NCI-H1105 (cell line): ENCODE data around the gene GALNT10.

ENCODE experiments used
- DNase-seq: peaks from one replicate; lab custom pipeline; 2025; lab: John Stamatoyannopoulos, UW

GALNT10 gene

DNA sequence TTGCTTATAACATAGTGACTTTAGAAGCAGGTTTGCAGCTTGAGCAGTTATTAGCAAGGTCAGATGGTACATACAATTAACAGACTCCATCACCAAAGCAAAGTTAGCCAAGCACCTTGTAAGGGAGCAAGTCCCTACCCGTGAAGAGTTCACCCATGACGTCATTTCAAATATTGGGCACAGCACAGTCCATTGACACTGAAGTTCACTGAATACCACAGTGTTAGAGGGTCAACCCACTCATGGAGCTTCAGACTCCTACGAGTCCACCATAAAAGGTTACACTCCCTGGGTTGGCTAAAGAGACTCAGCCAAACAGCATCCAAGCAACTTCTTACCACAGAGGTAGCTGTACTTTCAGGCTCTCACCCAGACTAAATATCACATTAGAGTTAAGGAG lies 77.5 kb downstream of the GALNT10 start:
- DNase-seq, result no peak

- DNase-seq, result no peak
These were observed 78.9 kb downstream of the GALNT10 start for GRCh38 chr5:154269414-154269813.

DNA sequence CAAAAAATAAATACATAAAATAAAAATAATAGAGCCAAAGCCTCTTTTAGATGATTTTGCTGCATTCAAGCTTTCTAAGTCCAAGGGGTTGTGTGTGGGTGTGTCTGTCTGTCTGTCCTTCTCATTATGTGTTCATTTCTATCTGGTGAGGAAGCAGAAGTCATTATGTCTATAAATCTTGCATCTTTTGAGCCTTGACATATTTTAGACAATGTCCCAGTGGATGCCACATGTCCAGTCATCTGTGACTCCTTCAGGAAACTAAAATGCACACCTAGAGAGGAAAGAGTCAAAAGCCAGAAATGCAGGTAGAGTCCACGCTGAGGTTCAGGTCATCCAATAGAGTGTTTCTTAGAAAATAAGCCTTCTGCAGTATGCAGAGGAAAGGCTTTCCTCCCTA lies 80.9 kb downstream of the GALNT10 start:
- DNase-seq, result no peak

DNA sequence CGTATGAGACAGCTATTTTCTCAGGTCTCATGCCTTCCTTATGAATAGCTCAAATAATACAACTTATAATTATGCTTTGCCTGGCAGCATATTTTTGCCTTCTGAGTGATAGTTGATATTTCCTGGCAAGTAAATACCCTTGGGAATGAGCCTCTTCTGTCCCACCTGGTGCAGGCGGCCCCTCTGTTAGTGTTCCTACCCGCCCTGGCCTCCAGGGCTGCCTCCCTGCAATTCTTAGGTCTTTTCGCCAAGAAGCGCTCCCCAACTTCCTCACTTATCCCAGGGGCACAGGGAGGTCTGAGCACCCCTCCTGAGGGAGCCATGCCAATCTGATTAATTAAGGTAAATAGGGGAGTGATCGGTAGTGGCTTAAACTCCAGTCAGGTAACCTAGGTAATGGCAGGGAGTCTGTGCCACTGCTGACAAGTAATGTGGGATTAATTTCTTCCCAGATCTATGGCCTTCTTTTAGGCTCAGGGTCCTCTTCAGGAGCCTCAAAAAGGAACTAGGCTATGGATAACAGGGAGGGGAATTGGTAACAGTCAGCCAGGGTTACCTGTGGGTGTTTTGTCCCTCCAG lies 81.5 kb downstream of the GALNT10 start:
- DNase-seq, result peak; percentile 13

GRCh38 chr5:154273028-154273617 lies 82.6 kb downstream of the GALNT10 start:
- DNase-seq, result no peak

DNA sequence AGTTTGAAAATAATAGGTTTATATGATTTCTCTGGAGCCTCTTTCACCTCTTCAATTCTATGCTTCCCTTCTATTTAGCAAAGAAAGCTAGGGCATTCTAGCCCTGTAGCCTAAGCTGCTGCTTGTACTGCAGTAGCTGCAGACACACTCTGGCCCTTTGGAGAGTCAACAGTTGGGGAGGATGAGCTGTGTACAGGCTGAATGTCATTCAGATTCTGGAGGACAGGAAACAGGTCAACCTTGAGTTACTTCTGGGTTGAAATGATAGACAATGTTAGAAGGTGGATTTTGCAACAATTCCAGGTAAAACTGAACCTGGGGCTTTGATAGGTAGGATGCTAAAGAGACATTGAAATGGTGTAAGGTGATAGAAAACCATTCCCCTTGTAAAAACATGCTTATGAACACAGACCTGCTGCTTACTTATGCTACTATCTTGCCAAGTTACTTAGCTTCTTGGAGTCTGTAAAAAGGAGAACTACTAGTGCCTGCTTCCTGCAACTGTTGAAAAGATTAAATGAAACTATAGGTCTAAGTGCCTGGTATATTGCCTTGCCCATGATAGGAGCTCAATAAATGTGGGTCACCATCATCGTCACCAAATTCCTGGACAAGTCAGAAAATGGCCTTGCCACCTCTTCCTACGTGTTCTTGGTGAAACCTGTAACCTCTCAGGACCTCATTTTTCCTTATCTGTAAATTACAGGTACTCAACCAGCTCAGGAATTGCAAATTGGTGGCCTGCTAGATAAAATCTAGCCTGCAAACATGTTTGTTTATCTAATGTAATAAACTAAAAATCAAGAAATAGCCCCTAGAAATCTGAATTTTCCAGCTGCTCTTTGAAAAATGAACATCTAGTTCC lies 83.7 kb downstream of the GALNT10 start:
- DNase-seq, result no peak

DNA sequence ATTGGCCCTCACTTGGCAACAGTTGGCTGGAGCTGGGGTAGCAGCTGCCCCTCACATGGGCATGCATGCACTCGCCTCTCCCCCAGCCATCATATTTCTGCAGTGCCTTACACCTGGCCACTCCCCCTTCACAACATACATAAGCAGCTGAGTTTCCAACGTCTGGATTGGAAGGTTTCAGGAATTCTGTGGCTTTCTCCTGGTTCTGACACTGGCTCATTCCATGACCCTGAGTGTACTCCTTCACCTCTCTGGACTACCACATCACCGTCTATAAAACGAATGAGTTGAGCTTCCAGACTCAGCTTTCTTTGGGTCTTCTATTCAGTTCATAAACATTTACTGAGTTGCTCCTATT lies 84.3 kb downstream of the GALNT10 start:
- DNase-seq, result peak; percentile 45

DNA sequence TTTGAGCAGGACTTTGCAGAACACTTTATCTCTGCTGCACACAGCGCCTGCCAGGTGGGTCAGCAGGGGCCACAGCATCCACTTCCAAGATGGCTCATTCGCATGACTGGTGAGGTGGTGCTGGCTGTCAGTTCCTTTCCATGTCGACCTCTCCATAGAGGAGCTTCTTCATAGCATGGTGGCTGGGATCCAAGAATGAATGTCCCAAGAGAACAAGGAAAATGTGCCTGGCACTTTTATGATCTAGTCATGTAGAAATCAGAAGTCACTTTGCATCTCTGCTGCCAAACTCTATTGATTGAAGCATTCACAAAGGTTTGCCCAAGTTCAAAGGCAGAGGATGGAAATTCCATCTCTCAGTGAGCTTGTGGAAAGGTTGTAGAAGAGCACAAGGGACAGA lies 85.0 kb downstream of the GALNT10 start:
- DNase-seq, result no peak

DNA sequence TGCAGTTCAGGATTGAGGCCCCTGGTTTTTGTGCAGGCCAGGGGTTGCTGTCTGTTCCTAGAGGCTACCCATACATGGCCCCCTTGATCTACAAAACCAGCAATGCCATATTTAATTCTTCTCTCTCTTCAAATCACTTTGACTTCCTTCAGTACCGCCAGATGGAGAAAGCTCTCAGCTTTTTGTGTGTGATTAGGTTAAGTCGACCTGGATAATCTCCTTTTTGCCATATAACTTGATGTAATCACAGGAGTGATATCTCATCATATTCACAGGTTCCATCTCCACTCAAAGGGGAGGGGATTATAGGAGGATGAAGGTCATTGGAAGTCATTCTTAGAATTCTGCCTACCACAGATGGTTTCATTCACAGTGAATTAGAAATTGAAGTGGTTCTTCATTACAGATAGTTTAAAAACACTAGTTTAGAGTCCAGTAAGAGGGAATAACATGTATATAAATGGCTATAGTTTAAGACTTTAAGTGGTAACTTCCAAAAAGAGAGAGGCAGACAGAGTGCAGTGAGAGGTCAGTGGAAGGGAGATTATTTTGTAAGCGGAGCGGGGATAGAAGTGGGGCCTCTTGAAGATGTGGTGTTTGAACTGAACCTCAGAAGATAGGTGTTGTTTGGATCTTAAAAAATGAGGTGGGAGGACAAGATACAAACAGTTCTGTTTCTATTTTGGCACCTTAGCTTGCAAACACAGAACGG lies 85.9 kb downstream of the GALNT10 start:
- DNase-seq, result no peak

DNA sequence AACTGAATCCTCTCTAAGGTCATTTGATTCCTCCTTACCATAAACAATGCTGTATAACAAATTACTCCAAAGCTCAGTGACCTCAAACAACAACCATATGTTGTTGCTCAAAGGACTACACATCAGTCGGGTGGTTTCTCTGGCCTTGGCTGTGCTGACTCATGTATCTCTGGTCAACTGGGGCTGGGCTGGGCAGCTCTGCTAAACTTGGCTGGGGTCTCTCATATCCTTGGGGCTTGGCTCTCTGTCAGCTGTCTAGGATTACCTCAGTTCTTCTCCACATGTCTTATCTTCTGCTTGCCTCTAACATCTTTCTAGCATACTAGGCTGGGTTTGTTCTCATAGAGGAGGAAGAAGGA lies 86.4 kb downstream of the GALNT10 start:
- DNase-seq, result no peak

GRCh38 chr5:154277499-154277898 lies 87.0 kb downstream of the GALNT10 start:
- no peak for DNase-seq

DNA sequence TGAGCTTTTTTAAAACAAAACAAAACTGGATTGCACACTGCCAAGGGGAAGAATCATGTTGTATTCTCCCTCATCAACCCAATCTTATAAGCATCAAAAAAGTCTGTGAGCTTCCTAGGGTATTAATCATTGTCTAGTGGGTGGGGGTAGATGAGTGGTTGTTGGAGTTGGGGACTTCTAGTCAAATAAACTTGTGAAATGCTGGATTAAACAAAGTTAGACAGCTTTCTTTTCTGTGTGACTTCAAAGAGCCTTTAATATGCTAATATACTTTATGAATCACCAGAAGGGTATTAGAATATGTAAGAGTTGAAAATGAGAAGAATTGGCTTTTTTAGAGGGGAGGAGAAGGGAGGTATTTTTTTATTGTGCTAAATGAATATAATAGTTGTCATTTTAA lies 87.7 kb downstream of the GALNT10 start:
- DNase-seq, result no peak

- DNase-seq, result no peak
These were observed 88.4 kb downstream of the GALNT10 start for GRCh38 chr5:154278908-154279307.

DNA sequence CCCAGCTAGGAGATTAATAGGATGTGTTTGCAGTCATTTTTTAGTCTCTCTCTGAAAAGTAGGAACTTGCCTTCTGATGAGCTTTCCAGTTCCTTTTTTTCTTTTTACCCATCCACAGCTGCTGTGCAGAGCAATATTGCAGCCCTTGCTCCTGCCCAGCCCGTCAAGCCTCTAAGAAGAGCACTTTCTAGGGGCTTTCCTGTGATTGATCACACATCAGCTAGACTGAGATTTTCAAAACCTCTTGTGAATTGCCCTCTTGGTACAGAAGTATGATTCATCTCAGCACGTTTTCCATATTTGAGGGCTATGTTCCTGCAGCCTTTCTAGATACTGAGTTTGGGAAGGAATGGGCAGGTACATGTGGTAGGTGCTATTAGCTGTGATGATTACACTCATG lies 93.9 kb downstream of the GALNT10 start:
- no peak for DNase-seq

GRCh38 chr5:154285661-154286408 lies 95.3 kb downstream of the GALNT10 start:
- DNase-seq, result no peak

DNA sequence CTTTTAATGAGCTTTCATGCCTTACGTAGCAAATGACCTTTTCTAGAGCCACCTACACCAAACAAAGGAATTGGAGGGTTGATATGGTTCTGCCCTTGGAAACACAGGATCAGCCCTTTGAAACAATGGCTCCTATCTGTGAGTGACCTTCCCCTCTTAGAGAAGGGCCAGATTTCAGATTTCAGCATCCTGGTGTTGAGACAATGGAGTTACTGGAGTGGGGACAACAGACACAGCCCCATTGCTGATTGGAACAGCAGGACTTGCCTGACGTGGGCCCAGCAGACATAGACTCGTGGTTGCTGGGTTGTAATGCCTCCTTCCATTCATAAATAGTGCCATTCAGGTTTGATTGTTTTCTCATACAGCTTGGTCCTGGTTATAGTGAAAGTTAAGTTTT lies 96.0 kb downstream of the GALNT10 start:
- DNase-seq, result no peak

DNA sequence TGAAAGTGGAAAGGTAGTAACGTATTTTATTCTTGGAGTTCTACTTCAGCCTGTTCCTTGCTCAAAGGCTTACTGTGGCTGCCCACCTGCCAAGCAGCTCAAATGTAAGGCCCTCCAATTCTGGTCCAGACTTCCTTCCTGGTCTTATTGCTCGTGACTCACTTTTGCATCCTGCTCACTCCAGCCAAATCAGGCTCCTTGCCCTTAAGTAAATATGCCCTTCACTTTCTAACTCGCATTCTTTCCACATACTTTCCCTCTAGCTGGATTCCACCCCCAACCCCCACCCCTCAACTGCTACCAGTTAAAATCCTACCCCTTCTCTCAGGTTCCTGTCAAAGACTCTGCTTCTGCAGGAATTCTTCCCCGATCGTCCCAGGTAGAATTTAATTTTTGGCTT lies 96.6 kb downstream of the GALNT10 start:
- no peak for DNase-seq

GRCh38 chr5:154288145-154288544 lies 97.6 kb downstream of the GALNT10 start:
- DNase-seq, result no peak

- DNase-seq, result no peak
These were observed 101.4 kb downstream of the GALNT10 start for GRCh38 chr5:154291917-154292316.

- DNase-seq, result no peak
These were observed 102.7 kb downstream of the GALNT10 start for GRCh38 chr5:154293219-154293618.

DNA sequence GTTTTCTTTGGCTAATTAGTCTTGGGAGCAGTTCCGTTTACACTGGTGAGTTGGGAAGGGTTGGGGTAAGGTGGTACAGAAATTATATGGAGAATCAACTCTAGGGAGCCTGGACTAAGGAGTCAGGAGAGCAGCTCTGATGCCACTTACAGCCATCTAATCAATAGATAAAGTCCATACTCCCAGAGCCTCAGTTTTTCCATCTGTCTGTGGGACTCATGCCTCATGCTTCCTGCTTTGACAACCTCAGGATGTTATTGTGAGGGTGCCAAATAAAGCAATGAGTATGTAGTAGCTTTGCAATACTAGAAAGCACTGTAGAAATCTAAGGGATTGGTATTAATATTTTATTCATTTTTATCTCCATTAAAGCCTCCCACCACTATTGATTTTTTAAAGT lies 105.0 kb downstream of the GALNT10 start:
- DNase-seq, result no peak

GRCh38 chr5:154296525-154297159 lies 106.1 kb downstream of the GALNT10 start:
- no peak for DNase-seq
